ENCODE results near the gene GPBAR1. TPM values are rescaled to one million over a fixed set of nuclear protein-coding genes. Genes with fewer than 3 reads are reported as not detected.
A peak's percentile ranks its signal among the peaks of the same experiment; 100 is the strongest.

Gene GPBAR1
- total and polyA plus RNA-seq, 9 of the 15 experiments (the other 6 are each of a cell fraction or from before 2014, with no cell fraction given) = not detected

GRCh38 chr2:218286570-218287459 lies 26.0 kb downstream of the GPBAR1 start (continued):
- TF ChIP-seq CHD7 (IDR thresholded peaks at IDR 0.05; ENCODE audit: low read depth, low read length) = no peak
- TF ChIP-seq TSHZ1 (CRISPR knock-in tag; IDR thresholded peaks at IDR 0.05) = no peak
- 0 out of 2 replicates have a peak, but pooled peaks have one; percentile 25 for TF ChIP-seq HDAC2 (IDR thresholded peaks at IDR 0.05)
- no peak for TF ChIP-seq HNRNPL (IDR thresholded peaks at IDR 0.05; ENCODE audit: low read depth, low read length)
- peak in 1 of 2 experiments; percentile 13; a peak in 1 of 4 replicates for TF ChIP-seq SRF (CRISPR knock-in tag; IDR thresholded peaks at IDR 0.05)

All from K562 (cell line).